Trophoblast cell (in vitro differentiated cells and primary cell): ENCODE results near the gene ME3.

Experiments
- DNase-seq, 2 donors: peaks; one replicate each; pipeline ENCODE4 v3.0.0-alpha.2; 2016
- H2AFZ ChIP-seq: 2 replicates; pipeline ENCODE4 v1.6.1; 2013; ENCODE audit warnings: low read length, moderate library complexity, mild to moderate bottlenecking; ENCODE audit not compliant: insufficient read depth, poor library complexity
- H2AK5ac ChIP-seq: 2 replicates; pipeline ENCODE4 v1.6.1; 2013; ENCODE audit warnings: mild to moderate bottlenecking, low read length
- H2BK120ac ChIP-seq: 2 replicates; pipeline ENCODE4 v1.6.1; 2013; ENCODE audit warnings: low read length, mild to moderate bottlenecking, moderate library complexity; ENCODE audit not compliant: insufficient read depth, poor library complexity
- H2BK12ac ChIP-seq: 2 replicates; pipeline ENCODE4 v1.6.1; 2013; ENCODE audit warnings: mild to moderate bottlenecking, low read length, moderate library complexity
- H2BK5ac ChIP-seq: 2 replicates; pipeline ENCODE4 v1.6.1; 2013; ENCODE audit warnings: low read length, low read depth, moderate library complexity, mild to moderate bottlenecking; ENCODE audit not compliant: poor library complexity
- H3K14ac ChIP-seq: 2 replicates; pipeline ENCODE4 v1.6.1; 2013; ENCODE audit warnings: mild to moderate bottlenecking, low read length
- H3K18ac ChIP-seq: 2 replicates; pipeline ENCODE4 v1.6.1; 2013; ENCODE audit warnings: mild to moderate bottlenecking, low read length
- H3K23ac ChIP-seq: 2 replicates; pipeline ENCODE4 v1.6.1; 2013; ENCODE audit warnings: low read length
- H3K27ac ChIP-seq: 2 replicates; pipeline ENCODE4 v1.5.1; 2013; ENCODE audit warnings: low read depth, mild to moderate bottlenecking, inconsistent platforms, low read length, moderate library complexity
- H3K27me3 ChIP-seq: 2 replicates; pipeline ENCODE4 v1.6.1; 2013; ENCODE audit warnings: inconsistent platforms, mild to moderate bottlenecking, low read length, moderate library complexity; ENCODE audit not compliant: insufficient read depth
- H3K36me3 ChIP-seq, 2 experiments: 1 replicate in 1 of 2; 2 replicates in 1 of 2; pipeline ENCODE4 v1.6.1; 2013; ENCODE audit warnings: low read length in 2 of 2, mild to moderate bottlenecking in 2 of 2, moderate library complexity in 1 of 2; ENCODE audit not compliant: insufficient read depth in 2 of 2, control insufficient read depth in 1 of 2
- H3K4ac ChIP-seq: 2 replicates; pipeline ENCODE4 v1.6.1; 2013; ENCODE audit warnings: low read depth, mild to moderate bottlenecking, low read length, moderate library complexity
- H3K4me1 ChIP-seq, 2 experiments: 1 replicate in 1 of 2; 2 replicates in 1 of 2; pipeline ENCODE4 v1.6.1; 2013; ENCODE audit warnings: low read length in 2 of 2, mild to moderate bottlenecking in 2 of 2, moderate library complexity in 1 of 2; ENCODE audit not compliant: insufficient read depth in 2 of 2, control insufficient read depth in 1 of 2
- H3K4me2 ChIP-seq: 2 replicates; pipeline ENCODE4 v1.6.1; 2013; ENCODE audit warnings: inconsistent platforms, mild to moderate bottlenecking, low read length, moderate library complexity
- H3K4me3 ChIP-seq: 2 replicates; pipeline ENCODE4 v1.5.1; 2013; ENCODE audit warnings: mild to moderate bottlenecking, low read depth, low read length, inconsistent platforms
- H3K79me1 ChIP-seq: one replicate; pipeline ENCODE4 v1.6.1; 2013; ENCODE audit warnings: low read length
- H3K79me2 ChIP-seq: 2 replicates; pipeline ENCODE4 v1.6.1; 2013; ENCODE audit warnings: low read length, mild to moderate bottlenecking; ENCODE audit not compliant: control insufficient read depth, insufficient read depth, poor library complexity
- H3K9ac ChIP-seq: 2 replicates; pipeline ENCODE4 v1.6.1; 2013; ENCODE audit warnings: mild to moderate bottlenecking, low read length
- H3K9me3 ChIP-seq: 2 replicates; pipeline ENCODE4 v1.6.1; 2013; ENCODE audit warnings: low read depth, mild to moderate bottlenecking, control low read depth, inconsistent platforms, low read length; ENCODE audit not compliant: insufficient read depth
- H4K12ac ChIP-seq: 2 replicates; pipeline ENCODE4 v1.6.1; 2013; ENCODE audit warnings: low read depth, mild to moderate bottlenecking, low read length, moderate library complexity
- H4K8ac ChIP-seq: 2 replicates; pipeline ENCODE4 v1.6.1; 2013; ENCODE audit warnings: low read depth, mild to moderate bottlenecking, low read length, moderate library complexity
- H4K91ac ChIP-seq: one replicate; pipeline ENCODE4 v1.6.1; 2013; ENCODE audit warnings: low read depth, mild to moderate bottlenecking, low read length, moderate library complexity
- WGBS: extraction: QIAGEN DNeasy Blood & Tissue Kit; methylation state at CpG from one replicate; pipeline ENCODE4 v1.1.7; 2013; ENCODE audit warnings: missing lambda C conversion rate; ENCODE audit not compliant: insufficient read length, insufficient coverage; ENCODE audit errors: extremely low coverage; 5-methylcytosine and 5-hydroxymethylcytosine counted together

Gene ME3

DNA sequence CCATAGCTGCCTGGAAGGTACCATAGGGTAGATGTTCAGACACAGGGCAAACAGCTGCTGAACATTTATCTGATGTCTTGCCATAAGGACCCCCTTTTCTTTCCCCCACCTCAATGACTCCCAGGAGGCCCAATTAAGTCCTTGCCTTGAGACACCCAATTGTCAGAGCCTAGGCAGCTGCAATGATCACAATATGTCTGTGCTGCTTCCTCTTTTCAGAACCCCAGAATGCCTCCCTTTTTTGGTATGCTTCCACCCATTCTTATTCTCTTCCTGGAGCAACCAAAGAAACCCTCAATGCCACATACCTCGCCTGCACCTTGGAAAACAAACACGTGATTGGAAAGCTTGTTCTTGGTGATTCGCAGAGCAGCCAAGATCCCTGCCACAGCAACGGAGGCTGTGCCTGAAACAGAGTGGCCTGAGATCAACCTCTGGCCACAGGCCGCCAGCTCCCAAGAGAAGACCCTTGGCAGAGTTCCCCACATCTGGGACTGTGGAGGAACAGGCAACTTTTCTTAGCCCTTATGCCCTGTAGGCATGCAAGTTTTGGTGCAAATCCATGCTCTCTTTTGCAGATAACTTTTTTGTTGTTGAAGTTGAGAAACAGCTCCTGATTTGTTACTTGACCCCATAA, 222.3 kb downstream of the ME3 start:
- Histone ChIP-seq H3K9ac (no peak overlapping the region), H2BK12ac (no peak overlapping the region), H4K12ac (no peak overlapping the region), H2BK5ac (no peak overlapping the region), H3K4ac (no peak overlapping the region), H3K9me3 (no peaks in the 10 kb centered on the region), H4K8ac (no peak overlapping the region), H3K18ac (no peak overlapping the region), H3K4me2 (no peak overlapping the region), H3K4me3 (no peak overlapping the region), H3K23ac (no peak overlapping the region), H2AFZ (no peak overlapping the region), H3K27me3 (no peaks in the 10 kb centered on the region), H3K79me2 (no peaks in the 10 kb centered on the region), H3K27ac (no peak overlapping the region), H2BK120ac (no peak overlapping the region), H3K14ac (no peak overlapping the region), H4K91ac (no peak overlapping the region), H3K4me1 (peaks cover 0 to 2% of the 10 kb centered on the region in 2 experiments), H3K36me3 (no peaks in the 10 kb centered on the region), H2AK5ac (no peak overlapping the region), H3K79me1 (peaks cover 3% of the 10 kb centered on the region)
- WGBS: no CpG with 5 or more reads among the region's 5 CpGs
- DNase-seq: no peak

DNA sequence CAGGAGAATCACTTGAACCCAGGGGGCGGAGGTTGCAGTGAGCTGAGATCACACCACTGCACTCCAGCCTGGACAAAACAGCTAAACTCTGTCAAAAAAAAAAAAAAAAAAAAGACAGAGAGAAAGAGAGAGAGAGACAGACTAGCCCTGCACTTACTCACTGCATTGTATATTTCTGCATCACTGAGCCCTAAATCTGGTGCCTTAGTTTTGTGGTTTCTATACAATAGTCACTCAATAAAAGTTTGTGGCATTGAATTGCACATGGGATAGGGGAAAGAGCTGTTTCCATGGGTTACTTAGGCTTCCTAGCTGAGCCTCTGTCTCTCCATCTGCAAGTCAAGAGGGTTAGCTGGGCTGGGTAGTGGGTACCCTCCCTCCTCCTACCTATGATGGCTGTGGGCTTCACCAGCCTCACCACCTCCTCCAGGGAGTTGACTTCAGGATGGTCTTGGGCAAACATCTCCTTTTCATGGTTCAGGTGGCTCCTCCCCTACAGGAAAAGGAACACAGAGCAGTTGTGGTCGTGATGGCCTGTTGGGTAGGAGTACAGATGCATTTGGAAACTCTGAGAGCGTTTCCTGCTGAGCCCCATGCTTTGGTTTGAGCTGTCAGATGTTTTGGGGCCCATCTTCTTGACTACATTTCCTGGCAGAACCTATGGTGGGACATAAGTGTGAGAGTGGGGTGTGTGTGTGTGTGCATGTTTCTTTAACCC, 224.5 kb downstream of the ME3 start:
- Histone ChIP-seq H2AFZ (no peak overlapping the region), H4K12ac (no peak overlapping the region), H3K4ac (no peak overlapping the region), H3K36me3 (no peaks in the 10 kb centered on the region), H3K79me2 (no peaks in the 10 kb centered on the region), H2BK120ac (no peak overlapping the region), H2BK5ac (no peak overlapping the region), H3K9ac (no peak overlapping the region), H3K9me3 (no peaks in the 10 kb centered on the region), H3K23ac (no peak overlapping the region), H4K8ac (no peak overlapping the region), H3K79me1 (no peaks in the 10 kb centered on the region), H3K18ac (no peak overlapping the region), H2BK12ac (no peak overlapping the region), H2AK5ac (no peak overlapping the region), H3K4me3 (no peak overlapping the region), H3K4me1 (peaks cover 0 to 2% of the 10 kb centered on the region in 2 experiments), H3K4me2 (no peak overlapping the region), H3K27ac (no peak overlapping the region), H3K27me3 (no peaks in the 10 kb centered on the region), H4K91ac (no peak overlapping the region), H3K14ac (no peak overlapping the region)
- no CpG with 5 or more reads among the region's 3 CpGs for WGBS
- no peak for DNase-seq

DNA sequence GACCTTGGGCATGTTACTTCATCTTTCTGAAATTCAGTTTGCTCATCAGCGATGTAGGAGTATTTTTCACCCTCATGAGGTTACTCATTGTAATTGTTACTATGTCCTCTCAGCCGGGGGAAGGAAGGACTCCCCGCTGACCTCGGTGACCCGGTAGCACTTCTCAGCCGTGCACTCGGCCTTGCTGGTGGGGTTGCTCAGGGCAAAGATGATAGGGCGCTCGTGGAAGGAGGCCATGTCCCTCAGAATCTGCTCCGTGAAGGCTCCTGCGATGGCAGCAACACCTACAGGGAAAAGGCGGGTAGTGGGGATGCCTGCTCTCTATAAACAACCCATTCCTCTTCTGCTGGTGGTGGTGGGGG, 225.5 kb downstream of the ME3 start:
- Histone ChIP-seq H3K36me3 (no peaks in the 10 kb centered on the region), H3K4ac (no peak overlapping the region), H3K79me2 (no peaks in the 10 kb centered on the region), H4K91ac (no peak overlapping the region), H3K9ac (no peak overlapping the region), H4K12ac (no peak overlapping the region), H2AK5ac (no peak overlapping the region), H3K18ac (no peak overlapping the region), H2AFZ (no peak overlapping the region), H3K4me1 (peaks cover 0 to 10% of the 10 kb centered on the region in 2 experiments), H2BK12ac (no peak overlapping the region), H2BK120ac (no peak overlapping the region), H3K27me3 (no peaks in the 10 kb centered on the region), H3K79me1 (no peaks in the 10 kb centered on the region), H4K8ac (no peak overlapping the region), H3K4me2 (no peak overlapping the region), H3K4me3 (no peak overlapping the region), H2BK5ac (no peak overlapping the region), H3K14ac (no peak overlapping the region), H3K27ac (no peak overlapping the region), H3K9me3 (no peaks in the 10 kb centered on the region), H3K23ac (no peak overlapping the region)
- DNase-seq: no peak
- WGBS: no CpG with 5 or more reads among the region's 12 CpGs

DNA sequence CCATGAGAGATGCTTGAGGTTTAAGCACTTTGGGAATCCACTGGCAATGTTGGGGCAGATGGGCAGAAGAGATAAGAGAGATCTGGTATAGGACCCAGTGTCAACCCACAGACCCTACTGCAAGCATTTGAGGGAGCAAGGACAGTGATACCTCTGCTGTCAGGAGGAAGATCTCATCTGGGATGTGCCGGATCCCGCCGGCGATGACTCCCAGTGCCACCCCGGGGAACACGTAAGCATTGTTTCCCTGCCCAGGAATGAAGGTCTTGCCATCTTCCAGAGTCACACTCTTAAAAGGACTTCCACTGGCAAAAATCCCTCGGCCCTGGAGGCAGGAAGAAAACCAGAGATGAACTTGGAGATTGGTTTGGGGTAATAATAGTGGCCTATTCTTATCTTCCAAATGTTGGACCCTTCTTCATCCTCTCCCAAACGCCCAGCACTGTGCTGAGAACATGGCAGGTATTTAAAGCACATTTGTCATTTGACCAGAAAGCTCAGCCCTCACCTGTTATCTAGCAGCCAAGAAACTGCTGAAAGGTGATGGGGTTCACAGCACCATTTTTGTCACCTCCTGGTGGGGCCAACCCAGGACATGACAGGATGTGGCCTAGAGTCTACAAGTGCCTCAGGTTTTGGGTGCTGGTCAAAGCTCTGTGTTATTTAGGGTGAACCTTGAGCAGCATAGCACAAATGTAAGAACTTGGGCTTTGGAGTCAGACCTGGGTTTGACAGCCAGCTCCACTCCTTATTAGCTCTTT, 226.1 kb downstream of the ME3 start:
- Histone ChIP-seq H3K4me2 (no peak overlapping the region), H2BK12ac (no peak overlapping the region), H3K4me1 (peaks cover 0 to 10% of the 10 kb centered on the region in 2 experiments), H3K14ac (no peak overlapping the region), H3K36me3 (no peaks in the 10 kb centered on the region), H3K23ac (no peak overlapping the region), H2AFZ (no peak overlapping the region), H3K9ac (no peak overlapping the region), H3K4me3 (no peak overlapping the region), H3K79me2 (no peaks in the 10 kb centered on the region), H3K9me3 (no peaks in the 10 kb centered on the region), H3K18ac (no peak overlapping the region), H4K8ac (no peak overlapping the region), H2BK5ac (no peak overlapping the region), H3K79me1 (no peaks in the 10 kb centered on the region), H2AK5ac (no peak overlapping the region), H3K4ac (no peak overlapping the region), H3K27me3 (no peaks in the 10 kb centered on the region), H2BK120ac (no peak overlapping the region), H3K27ac (no peak overlapping the region), H4K91ac (no peak overlapping the region), H4K12ac (no peak overlapping the region)
- WGBS: no CpG with 5 or more reads among the region's 8 CpGs
- DNase-seq: no peak
